Activated CD8-positive, alpha-beta T cell treated with anti-CD3 and anti-CD28 coated beads for 36 hours (primary cell): Measurements from ENCODE around the gene HSDL1. TPM values are rescaled to one million over a fixed set of nuclear protein-coding genes. Genes with fewer than 3 reads are reported as not detected.

Source experiments
- ATAC-seq: fragments of 200-7000 bp; cut with Tn5 transposase; one replicate; pipeline ENCODE4 v1.10.0; 2021; ENCODE audit warnings: mild to moderate bottlenecking, moderate library complexity
- CTCF ChIA-PET: fragments of 350-600 bp; sonication (Branson Sonifier 250); formaldehyde crosslinking; loops from one replicate; lab custom pipeline; 2021; ENCODE audit warnings: antibody characterized with exemption; lab: Charles Lee
- POLR2A ChIA-PET: fragments of 350-600 bp; sonication (Branson Sonifier 250); formaldehyde crosslinking; loops from one replicate; lab custom pipeline; 2021; ENCODE audit warnings: antibody characterized with exemption; lab: Charles Lee
- DNase-seq: peaks from one replicate; pipeline ENCODE4 v3.0.0-alpha.2; 2020
- H3K27ac Mint-ChIP-seq: one replicate; pipeline ENCODE4 v1.8.0; 2021; ENCODE audit warnings: mild to moderate bottlenecking, mixed read lengths
- H3K27me3 Mint-ChIP-seq: one replicate; pipeline ENCODE4 v1.8.0; 2021; ENCODE audit warnings: mixed read lengths
- H3K36me3 Mint-ChIP-seq: one replicate; pipeline ENCODE4 v1.8.0; 2021; ENCODE audit warnings: low read depth, mixed read lengths
- H3K4me1 Mint-ChIP-seq: one replicate; pipeline ENCODE4 v1.8.0; 2021; ENCODE audit warnings: low read depth, mixed read lengths
- H3K4me3 Mint-ChIP-seq: one replicate; pipeline ENCODE4 v1.8.0; 2021; ENCODE audit warnings: mild to moderate bottlenecking, moderate library complexity, mixed read lengths
- H3K9me3 Mint-ChIP-seq: one replicate; pipeline ENCODE4 v1.8.0; 2021; ENCODE audit warnings: mixed read lengths
- intact Hi-C: fragments of 100-400 bp; cut with micrococcal nuclease; formaldehyde crosslinking; loops from one replicate; pipeline ENCODE4 v1.10.0; 2022
- total RNA-seq, 2 experiments: library from RNA; stranded (reverse); gene quantifications; one replicate each; pipeline ENCODE4 v1.2.3, GENCODE V29; 2021
- TF ChIP-seq, protein P1 (sequence below): fragments of 200-600 bp; IDR thresholded peaks from one replicate; pipeline ENCODE4 v1.8.0; 2022; ENCODE audit warnings: antibody characterized with exemption, mild to moderate bottlenecking

Gene HSDL1
- total RNA-seq, 2 experiments from 2014 or later = 11.1 to 11.8 TPM

DNA sequence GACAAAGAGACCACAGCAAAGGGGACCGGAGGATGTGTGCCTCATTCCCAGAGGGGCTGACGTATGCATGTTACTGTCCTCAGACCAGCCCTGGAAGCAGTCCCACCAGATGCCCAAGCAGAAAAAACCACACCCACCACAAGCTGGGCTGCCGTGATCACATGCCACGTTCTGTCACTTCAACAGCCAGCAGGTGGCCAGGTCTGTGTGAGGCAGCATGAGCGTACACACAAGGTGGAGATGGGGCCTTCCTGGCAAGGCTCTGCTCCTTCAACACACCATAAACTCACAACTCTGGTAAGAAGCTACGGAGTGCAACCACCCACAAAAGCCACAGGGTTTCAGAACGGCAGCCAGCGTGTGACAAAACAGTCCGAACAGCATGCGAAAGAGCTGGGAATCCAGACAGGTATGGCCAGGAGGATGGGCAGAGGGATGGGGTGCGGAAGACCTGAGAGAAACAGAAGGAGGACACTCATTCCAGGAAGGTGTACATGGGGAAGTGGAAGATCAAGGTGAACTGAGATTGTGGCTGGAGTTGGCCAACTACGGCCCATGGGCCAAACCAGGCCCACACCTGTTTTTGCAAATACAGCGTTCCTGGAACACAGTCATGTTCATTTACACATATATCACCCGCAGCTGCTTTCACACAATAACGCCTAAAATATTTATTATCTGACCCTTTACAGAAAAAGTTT, 56.1 kb downstream of the HSDL1 start:
- H3K9me3 Mint-ChIP-seq = no peaks in the 10 kb centered on the region
- peaks cover 55% of the 10 kb centered on the region for H3K36me3 Mint-ChIP-seq
- TF ChIP-seq, protein P1, sequence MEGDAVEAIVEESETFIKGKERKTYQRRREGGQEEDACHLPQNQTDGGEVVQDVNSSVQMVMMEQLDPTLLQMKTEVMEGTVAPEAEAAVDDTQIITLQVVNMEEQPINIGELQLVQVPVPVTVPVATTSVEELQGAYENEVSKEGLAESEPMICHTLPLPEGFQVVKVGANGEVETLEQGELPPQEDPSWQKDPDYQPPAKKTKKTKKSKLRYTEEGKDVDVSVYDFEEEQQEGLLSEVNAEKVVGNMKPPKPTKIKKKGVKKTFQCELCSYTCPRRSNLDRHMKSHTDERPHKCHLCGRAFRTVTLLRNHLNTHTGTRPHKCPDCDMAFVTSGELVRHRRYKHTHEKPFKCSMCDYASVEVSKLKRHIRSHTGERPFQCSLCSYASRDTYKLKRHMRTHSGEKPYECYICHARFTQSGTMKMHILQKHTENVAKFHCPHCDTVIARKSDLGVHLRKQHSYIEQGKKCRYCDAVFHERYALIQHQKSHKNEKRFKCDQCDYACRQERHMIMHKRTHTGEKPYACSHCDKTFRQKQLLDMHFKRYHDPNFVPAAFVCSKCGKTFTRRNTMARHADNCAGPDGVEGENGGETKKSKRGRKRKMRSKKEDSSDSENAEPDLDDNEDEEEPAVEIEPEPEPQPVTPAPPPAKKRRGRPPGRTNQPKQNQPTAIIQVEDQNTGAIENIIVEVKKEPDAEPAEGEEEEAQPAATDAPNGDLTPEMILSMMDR = peak; percentile 48
- POLR2A ChIA-PET = interaction anchor here (0.8 to 1.8 kb wide), 5 partner anchors 11 to 98 kb away, joined by 3 to 5 read pairs (median 4); partner anchors contain the start of genes MBTPS1 and TAF1C
- DNase-seq (peak; percentile 80), ATAC-seq (peak; percentile 78)
- no peak overlapping the region for H3K4me3 Mint-ChIP-seq
- no peak overlapping the region for H3K27ac Mint-ChIP-seq
- no peaks in the 10 kb centered on the region for H3K27me3 Mint-ChIP-seq
- intact Hi-C loops = loop anchor here (5.0 kb wide), 2 partner anchors 53 to 98 kb away; partner anchors contain the start of gene TAF1C
- H3K4me1 Mint-ChIP-seq = peaks cover 42% of the 10 kb centered on the region
- CTCF ChIA-PET = interaction anchor here (0.6 to 11.0 kb wide), 15 partner anchors 8 to 119 kb away, joined by 3 to 172 read pairs (median 7); partner anchors contain the start of genes ADAD2, DNAAF1, HSDL1 and MBTPS1

DNA sequence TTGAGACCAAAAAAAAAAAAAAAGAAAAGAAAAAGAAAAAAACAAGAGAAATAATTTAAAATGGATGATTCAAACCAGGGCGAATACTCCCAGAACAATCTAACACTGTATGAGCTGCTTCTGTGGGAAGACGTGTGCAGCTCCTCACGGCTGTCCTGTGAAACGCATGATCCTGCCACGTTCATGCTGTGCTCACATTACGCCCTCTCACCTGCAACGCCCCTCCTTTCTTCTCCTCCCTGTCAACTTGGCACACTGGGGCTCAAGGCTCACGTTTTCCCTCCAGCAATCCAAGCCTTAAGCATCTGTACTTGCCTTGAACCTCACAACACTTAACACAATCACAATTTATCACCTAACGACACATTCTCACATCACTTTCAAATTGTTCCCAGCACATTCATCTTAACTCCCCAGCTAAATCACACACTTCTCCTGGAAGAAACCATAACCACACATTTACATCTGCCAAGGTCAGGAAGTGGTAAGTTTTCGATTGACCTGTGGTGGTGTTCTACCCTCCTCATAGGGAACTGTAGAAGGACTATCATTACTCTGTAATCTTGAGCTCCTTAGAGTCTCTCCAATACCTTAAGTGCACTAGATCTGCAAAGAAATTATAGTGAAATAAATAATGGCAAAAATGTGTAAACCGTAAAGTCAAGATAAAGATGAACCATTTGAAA, 57.4 kb downstream of the HSDL1 start:
- CTCF ChIA-PET = interaction anchor here (0.8 to 11.0 kb wide), 11 partner anchors 10 to 120 kb away, joined by 3 to 172 read pairs (median 5); partner anchors contain the start of genes ADAD2, MBTPS1 and TAF1C
- intact Hi-C loops = loop anchor here (5.0 kb wide), 2 partner anchors 55 to 100 kb away; partner anchors contain the start of gene TAF1C
- Mint-ChIP-seq H3K27ac (peak overlapping the region; percentile 18), H3K27me3 (no peaks in the 10 kb centered on the region), H3K36me3 (peaks cover 51% of the 10 kb centered on the region), H3K4me1 (peaks cover 42% of the 10 kb centered on the region), H3K4me3 (no peak overlapping the region), H3K9me3 (no peaks in the 10 kb centered on the region)
- ATAC-seq (no peak), DNase-seq (no peak)
- POLR2A ChIA-PET = interaction anchor here (0.6 to 1.6 kb wide), 7 partner anchors 12 to 460 kb away, joined by 3 to 4 read pairs (median 3); partner anchors contain the start of genes MBTPS1 and TAF1C
- TF ChIP-seq, protein P1 = no peak

DNA sequence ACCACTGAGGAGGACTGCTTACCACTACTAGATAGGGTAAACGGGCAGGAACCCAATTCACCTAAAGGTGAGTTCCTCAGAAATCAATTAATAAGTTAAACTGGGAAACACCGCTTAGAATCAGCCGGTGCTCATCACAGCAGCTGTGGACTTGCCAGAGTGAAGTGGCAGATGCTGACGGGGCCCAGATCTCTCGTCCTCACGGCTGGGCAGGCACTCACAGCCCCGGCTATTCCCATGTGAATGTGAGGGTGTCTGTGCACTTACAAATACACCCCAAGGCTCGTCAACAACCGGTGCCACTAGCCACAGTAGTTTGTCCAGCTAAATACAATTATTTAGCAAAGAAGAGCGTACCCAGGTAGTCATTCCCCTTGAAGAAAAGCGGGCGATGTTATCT, 58.0 kb downstream of the HSDL1 start:
- intact Hi-C loops = loop anchor here (5.0 kb wide), 2 partner anchors 55 to 100 kb away; partner anchors contain the start of gene TAF1C
- POLR2A ChIA-PET = interaction anchor here (0.7 to 1.3 kb wide), 4 partner anchors 18 to 80 kb away, joined by 3 to 4 read pairs (median 3); partner anchors contain the start of gene MBTPS1

DNA sequence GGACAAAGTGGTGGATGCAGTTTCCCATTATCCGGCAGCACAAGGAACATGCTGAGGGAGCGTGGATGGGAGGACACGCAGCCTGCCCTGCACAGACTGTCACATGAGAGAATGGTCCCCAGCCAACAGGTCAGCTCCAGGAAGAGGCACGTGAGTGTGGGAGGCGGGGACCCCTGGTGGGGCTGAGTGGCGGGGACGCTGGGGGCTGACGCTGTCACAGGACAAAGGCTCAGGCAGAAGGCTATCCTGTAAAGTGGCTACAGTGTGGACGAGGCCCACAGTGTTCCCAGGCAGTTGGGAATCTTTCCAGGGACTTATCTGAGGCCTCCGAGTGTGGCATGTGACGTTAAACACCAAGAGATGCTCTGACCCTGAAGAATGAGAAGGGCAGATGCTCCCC, 58.6 kb downstream of the HSDL1 start:
- Mint-ChIP-seq H3K27ac (peak overlapping the region; percentile 27), H3K4me1 (peaks cover 42% of the 10 kb centered on the region), H3K36me3 (peaks cover 53% of the 10 kb centered on the region), H3K27me3 (no peaks in the 10 kb centered on the region), H3K4me3 (no peak overlapping the region), H3K9me3 (no peaks in the 10 kb centered on the region)
- no peak for DNase-seq
- TF ChIP-seq, protein P1 = no peak
- intact Hi-C loops = loop anchor here (5.0 kb wide), 2 partner anchors 56 to 101 kb away; partner anchors contain the start of gene TAF1C
- POLR2A ChIA-PET = interaction anchor here (1.5 kb wide), 1 partner anchor 90 kb away, joined by 4 read pairs; no protein-coding TSS in a partner anchor
- ATAC-seq = no peak
- CTCF ChIA-PET = interaction anchor here (0.8 to 11.0 kb wide), 10 partner anchors 14 to 174 kb away, joined by 3 to 172 read pairs (median 30); partner anchors contain the start of genes ADAD2, MBTPS1 and TAF1C

More for the DNA sequence above, 58.0 kb downstream of the HSDL1 start:
- TF ChIP-seq, protein P1 = no peak
- ATAC-seq = no peak
- CTCF ChIA-PET = interaction anchor here (4.3 to 11.0 kb wide), 6 partner anchors 13 to 100 kb away, joined by 25 to 172 read pairs (median 71); partner anchors contain the start of genes ADAD2, MBTPS1 and TAF1C
- Mint-ChIP-seq H3K36me3 (peaks cover 54% of the 10 kb centered on the region), H3K27ac (no peak overlapping the region), H3K27me3 (no peaks in the 10 kb centered on the region), H3K4me1 (peaks cover 42% of the 10 kb centered on the region), H3K9me3 (no peaks in the 10 kb centered on the region), H3K4me3 (no peak overlapping the region)
- DNase-seq = no peak
